Activated T-cell treated with anti-CD3 and anti-CD28 coated beads for 24 hours (primary cell): ENCODE data around the gene HMGCS2.

Experiments
- DNase-seq: peaks from one replicate; pipeline ENCODE4 v3.0.0-alpha.2; 2020; ENCODE audit warnings: low read depth

The HMGCS2 gene

GRCh38 chr1:119762953-119763352, 5.8 kb downstream of the HMGCS2 start:
- DNase-seq, result no peak

- no peak for DNase-seq
Observed at GRCh38 chr1:119762409-119762808, 6.3 kb downstream of the HMGCS2 start.

GRCh38 chr1:119758584-119758983, 10.1 kb downstream of the HMGCS2 start:
- DNase-seq, result no peak

- no peak for DNase-seq
Observed at GRCh38 chr1:119752592-119752991, 16.1 kb downstream of the HMGCS2 start.

GRCh38 chr1:119748040-119748439, 20.7 kb downstream of the HMGCS2 start:
- no peak for DNase-seq

GRCh38 chr1:119747451-119747850, 21.3 kb downstream of the HMGCS2 start:
- DNase-seq, result no peak

GRCh38 chr1:119745034-119745433, 23.7 kb downstream of the HMGCS2 start:
- no peak for DNase-seq

- no peak for DNase-seq
Observed at GRCh38 chr1:119744598-119744942, 24.1 kb downstream of the HMGCS2 start.

GRCh38 chr1:119743776-119744597, 24.7 kb downstream of the HMGCS2 start:
- peak; percentile 12 for DNase-seq

GRCh38 chr1:119743308-119743707, 25.4 kb downstream of the HMGCS2 start:
- no peak for DNase-seq

- no peak for DNase-seq
Observed at GRCh38 chr1:119742677-119743076, 26.0 kb downstream of the HMGCS2 start.

- DNase-seq, result no peak
Observed at GRCh38 chr1:119742202-119742601, 26.5 kb downstream of the HMGCS2 start.

- no peak for DNase-seq
Observed at GRCh38 chr1:119740896-119741780, 27.6 kb downstream of the HMGCS2 start.

GRCh38 chr1:119740261-119740660, 28.4 kb downstream of the HMGCS2 start:
- no peak for DNase-seq

- no peak for DNase-seq
Observed at GRCh38 chr1:119739150-119739549, 29.6 kb downstream of the HMGCS2 start.

GRCh38 chr1:119738100-119738720, 30.5 kb downstream of the HMGCS2 start:
- no peak for DNase-seq

- DNase-seq, result no peak
Observed at GRCh38 chr1:119737040-119737682, 31.5 kb downstream of the HMGCS2 start.

- DNase-seq, result no peak
Observed at GRCh38 chr1:119736649-119737039, 32.1 kb downstream of the HMGCS2 start.

- no peak for DNase-seq
Observed at GRCh38 chr1:119735217-119735616, 33.5 kb downstream of the HMGCS2 start.

GRCh38 chr1:119733754-119734153, 35.0 kb downstream of the HMGCS2 start:
- DNase-seq, result no peak

- no peak for DNase-seq
Observed at GRCh38 chr1:119732465-119733168, 36.1 kb downstream of the HMGCS2 start.
